ENCODE results near the gene EGFL8. TPM values are rescaled to one million over a fixed set of nuclear protein-coding genes. Genes with fewer than 3 reads are reported as not detected.

EGFL8 gene
- total and polyA plus RNA-seq, 2 donors (not counting 3 experiments of a cell fraction or from before 2014, with no cell fraction given), result 9.0 to 12.6 TPM

DNA sequence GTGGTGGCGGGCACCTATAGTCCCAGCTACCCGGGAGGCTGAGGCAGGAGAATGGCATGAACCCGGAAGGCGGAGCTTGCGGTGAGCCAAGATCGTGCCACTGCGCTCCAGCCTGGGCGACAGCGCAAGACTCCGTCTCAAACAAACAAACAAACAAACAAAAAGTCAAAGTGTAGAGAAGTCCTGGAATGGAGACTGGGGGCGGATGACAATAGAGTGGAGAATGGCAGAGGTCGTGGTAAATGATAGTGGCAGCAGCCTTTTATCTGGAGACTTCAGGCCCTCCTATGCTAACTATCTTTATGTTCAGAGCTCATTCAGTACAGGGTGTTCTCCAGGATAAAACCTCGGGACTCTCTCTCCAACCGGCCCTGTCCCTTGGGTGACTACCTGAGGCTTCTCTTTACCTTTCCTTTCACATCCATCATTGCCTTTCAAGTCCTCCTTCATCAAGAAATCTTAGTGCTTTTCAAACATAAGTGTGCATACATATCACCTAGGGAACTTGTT, 32.9 kb upstream of the EGFL8 start:
- Histone ChIP-seq H3K36me3 (ENCODE audit: control insufficient read depth in 2 of 2, extremely low read depth in 1 of 2, insufficient read depth in 2 of 2, low read length in 2 of 2) (peaks cover 0 to 2% of the 10 kb centered on the region in 2 experiments), H2AFZ (ENCODE audit: low read depth, low read length) (no peak overlapping the region), H3K4me2 (ENCODE audit: insufficient read depth, low read length) (no peak overlapping the region), H3K9me1 (replicated peaks; ENCODE audit: control insufficient read depth, extremely low read depth, insufficient read depth, low read length) (no peaks in the 10 kb centered on the region), H3K27me3 (ENCODE audit: control insufficient read depth in 2 of 2, insufficient read depth in 2 of 2, low read length in 2 of 2) (peaks cover 5 to 10% of the 10 kb centered on the region in 2 experiments), H3K9me3 (replicated peaks; ENCODE audit: control insufficient read depth, insufficient read depth, low read length) (no peaks in the 10 kb centered on the region), H4K20me1 (replicated peaks; ENCODE audit: control insufficient read depth, extremely low read depth, insufficient read depth, low read length) (no peaks in the 10 kb centered on the region), H3K9ac (replicated peaks; ENCODE audit: extremely low read depth, insufficient read depth, low read length) (no peak overlapping the region), H3K4me3 (replicated peaks in 1 of 3; ENCODE audit: insufficient read depth in 1 of 3, low read depth in 1 of 3, low read length in 3 of 3) (no peak overlapping the region), H3K79me2 (ENCODE audit: control insufficient read depth, insufficient read depth, low read length) (peaks cover 11% of the 10 kb centered on the region), H3K27ac (ENCODE audit: insufficient read depth, low read depth, low read length) (no peak overlapping the region), H3K4me1 (ENCODE audit: control insufficient read depth, extremely low read depth, insufficient read depth, low read length) (peaks cover 20% of the 10 kb centered on the region)
- ChIA-PET POLR2A (no interaction called here), CTCF (interaction anchor here (2.2 kb wide), 1 partner anchor 12 kb away, joined by 9 read pairs; no protein-coding TSS in a partner anchor)
- intact Hi-C loops (cut with micrococcal nuclease), result no loop called here
- DNase-seq (ENCODE audit: low read depth, low spot score), result no peak
- no peak for FAIRE-seq
- BruUV-seq (replicated peaks), result no TSS peak
- TF ChIP-seq MYC (IDR thresholded peaks at IDR 0.05; ENCODE audit: low read depth, low read length), result no peak
- no peak for TF ChIP-seq JUN (IDR thresholded peaks at IDR 0.05; ENCODE audit: borderline replicate concordance, insufficient read depth, insufficient read length, low read depth)
- TF ChIP-seq EZH2 (IDR thresholded peaks at IDR 0.05; ENCODE audit: borderline replicate concordance, low read depth, low read length, severe bottlenecking), result no peak
- no peak for TF ChIP-seq FOS (IDR thresholded peaks at IDR 0.05; ENCODE audit: borderline replicate concordance, insufficient read depth, low read length)
- no peak for TF ChIP-seq GATA2 (IDR thresholded peaks at IDR 0.05; ENCODE audit: insufficient read depth, insufficient read length, low read depth, low read length)
- no peak for TF ChIP-seq POLR2A (IDR thresholded peaks at IDR 0.05; ENCODE audit: low read depth, low read length)
- no peak for TF ChIP-seq MAX (IDR thresholded peaks at IDR 0.05; ENCODE audit: insufficient read depth, insufficient read length)
- no peak for TF ChIP-seq POLR2AphosphoS5 (IDR thresholded peaks at IDR 0.05; ENCODE audit: insufficient read depth, low read depth, low read length)
- TF ChIP-seq, protein P1, sequence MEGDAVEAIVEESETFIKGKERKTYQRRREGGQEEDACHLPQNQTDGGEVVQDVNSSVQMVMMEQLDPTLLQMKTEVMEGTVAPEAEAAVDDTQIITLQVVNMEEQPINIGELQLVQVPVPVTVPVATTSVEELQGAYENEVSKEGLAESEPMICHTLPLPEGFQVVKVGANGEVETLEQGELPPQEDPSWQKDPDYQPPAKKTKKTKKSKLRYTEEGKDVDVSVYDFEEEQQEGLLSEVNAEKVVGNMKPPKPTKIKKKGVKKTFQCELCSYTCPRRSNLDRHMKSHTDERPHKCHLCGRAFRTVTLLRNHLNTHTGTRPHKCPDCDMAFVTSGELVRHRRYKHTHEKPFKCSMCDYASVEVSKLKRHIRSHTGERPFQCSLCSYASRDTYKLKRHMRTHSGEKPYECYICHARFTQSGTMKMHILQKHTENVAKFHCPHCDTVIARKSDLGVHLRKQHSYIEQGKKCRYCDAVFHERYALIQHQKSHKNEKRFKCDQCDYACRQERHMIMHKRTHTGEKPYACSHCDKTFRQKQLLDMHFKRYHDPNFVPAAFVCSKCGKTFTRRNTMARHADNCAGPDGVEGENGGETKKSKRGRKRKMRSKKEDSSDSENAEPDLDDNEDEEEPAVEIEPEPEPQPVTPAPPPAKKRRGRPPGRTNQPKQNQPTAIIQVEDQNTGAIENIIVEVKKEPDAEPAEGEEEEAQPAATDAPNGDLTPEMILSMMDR (IDR thresholded peaks at IDR 0.05; ENCODE audit: extremely low read depth in 1 of 2, insufficient read depth in 1 of 2, low read depth in 1 of 2, low read length in 2 of 2), result no peak
- dilution Hi-C loops (cut with MboI; ENCODE audit: extremely low pct_ligation_motif_present, low sequenced_read_pairs), result no loop called here

Data from endothelial cell of umbilical vein (primary cell).